ENCODE data around the gene RC3H2. TPM values are rescaled to one million over a fixed set of nuclear protein-coding genes. Genes with fewer than 3 reads are reported as not detected.

RC3H2 gene
- total and polyA plus RNA-seq, 2 donors from 2014 or later = 9.8 to 49.9 TPM

- DNase-seq = no peak
- H3K4me1 ChIP-seq (ENCODE audit: control insufficient read depth in 2 of 3, insufficient read depth in 2 of 3, low read depth in 1 of 3, low read length in 3 of 3) = peaks cover 0 to 4% (median 0%) of the 10 kb centered on the region in 3 donors
- FAIRE-seq = no peak
- no peaks in the 10 kb centered on the region for H3K27me3 ChIP-seq (ENCODE audit: control insufficient read depth, insufficient read depth, low read length)
- H3K27ac ChIP-seq (ENCODE audit: low read depth in 2 of 2, low read length in 2 of 2) = no peak overlapping the region
- no peak overlapping the region for H3K9ac ChIP-seq (ENCODE audit: low read length in 3 of 3)
- H3K36me3 ChIP-seq (ENCODE audit: control insufficient read depth in 2 of 3, insufficient read depth in 3 of 3, low read length in 3 of 3) = no peaks in the 10 kb centered on the region
- H3K4me3 ChIP-seq (ENCODE audit: low read length in 3 of 3) = no peak overlapping the region
- intact Hi-C loops (cut with DNase I) = loop anchor here (10.0 kb wide), 1 partner anchor 343 kb away; no protein-coding TSS in a partner anchor
- TF ChIP-seq CTCF (IDR thresholded peaks at IDR 0.05; ENCODE audit: borderline replicate concordance, extremely low read depth, insufficient read depth) = no peak
- no peaks in the 10 kb centered on the region for H3K9me3 ChIP-seq (ENCODE audit: control insufficient read depth in 2 of 3, insufficient read depth in 1 of 3, low read length in 3 of 3)
Observed at GRCh38 chr9:122807271-122807900, 97.8 kb downstream of the RC3H2 start.

GRCh38 chr9:122806661-122807060 is 98.5 kb downstream of the RC3H2 start:
- Histone ChIP-seq H3K9me3 (ENCODE audit: control insufficient read depth in 2 of 3, insufficient read depth in 1 of 3, low read length in 3 of 3) (no peaks in the 10 kb centered on the region), H3K27ac (ENCODE audit: low read depth in 2 of 2, low read length in 2 of 2) (no peak overlapping the region), H3K9ac (ENCODE audit: low read length in 3 of 3) (no peak overlapping the region), H3K4me1 (ENCODE audit: control insufficient read depth in 2 of 3, insufficient read depth in 2 of 3, low read depth in 1 of 3, low read length in 3 of 3) (peaks cover 0 to 4% (median 0%) of the 10 kb centered on the region in 3 donors), H3K27me3 (ENCODE audit: control insufficient read depth, insufficient read depth, low read length) (no peaks in the 10 kb centered on the region), H3K36me3 (ENCODE audit: control insufficient read depth in 2 of 3, insufficient read depth in 3 of 3, low read length in 3 of 3) (no peaks in the 10 kb centered on the region), H3K4me3 (ENCODE audit: low read length in 3 of 3) (no peak overlapping the region)
- no peak for FAIRE-seq
- TF ChIP-seq CTCF (IDR thresholded peaks at IDR 0.05; ENCODE audit: borderline replicate concordance, extremely low read depth, insufficient read depth) = no peak
- no peak for DNase-seq
- intact Hi-C loops (cut with DNase I) = loop anchor here (10.0 kb wide), 1 partner anchor 342 kb away; no protein-coding TSS in a partner anchor

- no peaks in the 10 kb centered on the region for H3K4me1 ChIP-seq (ENCODE audit: control insufficient read depth in 2 of 3, insufficient read depth in 2 of 3, low read depth in 1 of 3, low read length in 3 of 3)
- no peak within 1 kb of the TSS for H3K4me3 ChIP-seq (ENCODE audit: low read length in 3 of 3)
- no peaks in the 10 kb centered on the region for H3K9me3 ChIP-seq (ENCODE audit: control insufficient read depth in 2 of 3, insufficient read depth in 1 of 3, low read length in 3 of 3)
- H3K9ac ChIP-seq (ENCODE audit: low read length in 3 of 3) = no peak within 1 kb of the TSS
- DNase-seq = no peak
- intact Hi-C loops (cut with DNase I) = loop anchor here (10.0 kb wide), 1 partner anchor 336 kb away; no protein-coding TSS in a partner anchor
- H3K36me3 ChIP-seq (ENCODE audit: control insufficient read depth in 2 of 3, insufficient read depth in 3 of 3, low read length in 3 of 3) = no peaks in the 10 kb centered on the region
- TF ChIP-seq CTCF (IDR thresholded peaks at IDR 0.05; ENCODE audit: borderline replicate concordance, extremely low read depth, insufficient read depth) = no peak
- FAIRE-seq = no peak
- no peak within 1 kb of the TSS for H3K27ac ChIP-seq (ENCODE audit: low read depth in 2 of 2, low read length in 2 of 2)
- H3K27me3 ChIP-seq (ENCODE audit: control insufficient read depth, insufficient read depth, low read length) = no peaks in the 10 kb centered on the region
Observed at GRCh38 chr9:122800066-122801060, 104.8 kb downstream of the RC3H2 start, which contains the start of gene OR1K1. TSS of gene OR1K1 (plus strand) at chr9:122800123. CDS start at chr9:122800123, 0 bp downstream.
